WTC11 (cell line): Measurements from ENCODE around the gene ABCB1. TPM values are rescaled to one million over a fixed set of nuclear protein-coding genes. Genes with fewer than 3 reads are reported as not detected.

Experiments used
- ATAC-seq: fragments of 200-7000 bp; cut with Tn5 transposase; 2 replicates; pipeline ENCODE4 v1.10.0; 2021; ENCODE audit warnings: mild to moderate bottlenecking, moderate library complexity
- CTCF ChIA-PET: fragments of 300-600 bp; sonication (Branson Sonifier 250); formaldehyde crosslinking; loops from one replicate; lab custom pipeline; 2021; ENCODE audit warnings: antibody characterized with exemption; lab: Charles Lee
- POLR2A ChIA-PET: fragments of 350-600 bp; sonication (Branson Sonifier 250); formaldehyde crosslinking; loops from one replicate; lab custom pipeline; 2021; ENCODE audit warnings: antibody characterized with exemption; lab: Charles Lee
- DNase-seq: peaks from one replicate; pipeline ENCODE4 v3.0.0; 2021; ENCODE audit warnings: low spot score
- H3K27ac Mint-ChIP-seq: 2 replicates; pipeline ENCODE4 v1.8.0; 2021; ENCODE audit warnings: mixed read lengths
- H3K27me3 Mint-ChIP-seq: 2 replicates; pipeline ENCODE4 v1.8.0; 2021; ENCODE audit warnings: low read depth, mild to moderate bottlenecking, moderate library complexity, mixed read lengths
- H3K36me3 Mint-ChIP-seq: 2 replicates; pipeline ENCODE4 v1.8.0; 2021; ENCODE audit warnings: mixed read lengths
- H3K4me1 Mint-ChIP-seq: 2 replicates; pipeline ENCODE4 v1.8.0; 2022; ENCODE audit warnings: mixed read lengths
- H3K4me3 Mint-ChIP-seq: 2 replicates; pipeline ENCODE4 v1.8.0; 2021; ENCODE audit warnings: mild to moderate bottlenecking, moderate library complexity, mixed read lengths
- H3K9me3 Mint-ChIP-seq: 2 replicates; pipeline ENCODE4 v1.8.0; 2021; ENCODE audit warnings: mixed read lengths
- CBFB ChIP-seq: sonication (generic); formaldehyde crosslinking; IDR thresholded peaks from 2 replicates; pipeline ENCODE4 v1.8.1; 2022; ENCODE audit warnings: mild to moderate bottlenecking, low read depth, missing genetic modification reagents
- E2F1 ChIP-seq: sonication (generic); formaldehyde crosslinking; IDR thresholded peaks from 2 replicates; pipeline ENCODE4 v1.8.0; 2022; ENCODE audit warnings: mild to moderate bottlenecking, missing genetic modification reagents
- EMX1 ChIP-seq: fragments of 250-450 bp; sonication (Bioruptor Pico); IDR thresholded peaks from 2 replicates; pipeline ENCODE4 v1.8.0; 2021; ENCODE audit warnings: mild to moderate bottlenecking
- ERG ChIP-seq: fragments of 250-450 bp; sonication (Bioruptor Pico); IDR thresholded peaks from 2 replicates; pipeline ENCODE4 v1.8.0; 2021; ENCODE audit warnings: mild to moderate bottlenecking
- ETV6 ChIP-seq: sonication (generic); formaldehyde crosslinking; IDR thresholded peaks from 2 replicates; pipeline ENCODE4 v1.8.1; 2022; ENCODE audit warnings: mild to moderate bottlenecking, missing genetic modification reagents
- FOXP1 ChIP-seq: sonication (generic); formaldehyde crosslinking; IDR thresholded peaks from 2 replicates; pipeline ENCODE4 v1.8.0; 2022; ENCODE audit warnings: missing genetic modification reagents, mild to moderate bottlenecking, moderate library complexity, borderline replicate concordance
- JAZF1 ChIP-seq: fragments of 250-450 bp; sonication (Bioruptor Pico); IDR thresholded peaks from 2 replicates; pipeline ENCODE4 v1.9.0; 2021; ENCODE audit warnings: moderate library complexity, mild to moderate bottlenecking, inconsistent platforms
- KAT7 ChIP-seq: sonication (generic); formaldehyde crosslinking; IDR thresholded peaks from 2 replicates; pipeline ENCODE4 v1.8.1; 2023; ENCODE audit warnings: missing genetic modification reagents, mild to moderate bottlenecking, borderline replicate concordance
- NFATC4 ChIP-seq: fragments of 250-450 bp; sonication (Bioruptor Pico); IDR thresholded peaks from 2 replicates; pipeline ENCODE4 v1.9.0; 2021; ENCODE audit warnings: mild to moderate bottlenecking
- PREB ChIP-seq: sonication (generic); formaldehyde crosslinking; IDR thresholded peaks from 2 replicates; pipeline ENCODE4 v1.8.1; 2022; ENCODE audit warnings: mild to moderate bottlenecking, missing genetic modification reagents, moderate library complexity, borderline replicate concordance
- RORB ChIP-seq: fragments of 250-450 bp; sonication (Bioruptor Pico); IDR thresholded peaks from 2 replicates; pipeline ENCODE4 v1.9.0; 2021; ENCODE audit warnings: mild to moderate bottlenecking
- STAT6 ChIP-seq: sonication (generic); formaldehyde crosslinking; conservative IDR thresholded peaks from 2 replicates; pipeline ENCODE4 v1.8.1; 2023; ENCODE audit warnings: mild to moderate bottlenecking, low read depth, missing genetic modification reagents, moderate library complexity
- ZNF121 ChIP-seq: sonication (generic); formaldehyde crosslinking; IDR thresholded peaks from 2 replicates; pipeline ENCODE4 v1.8.0; 2023; ENCODE audit warnings: missing genetic modification reagents
- ZNF396 ChIP-seq: fragments of 250-450 bp; sonication (Bioruptor Pico); IDR thresholded peaks from 2 replicates; pipeline ENCODE4 v1.8.0; 2021; ENCODE audit warnings: mild to moderate bottlenecking, moderate library complexity, borderline replicate concordance
- total RNA-seq: library from RNA; stranded (reverse); gene quantifications from 3 replicates; pipeline ENCODE4 v1.2.3, GENCODE V29; 2021
- TF ChIP-seq, protein P1 (sequence below): sonication (generic); formaldehyde crosslinking; conservative IDR thresholded peaks from 2 replicates; pipeline ENCODE4 v1.8.1; 2022; ENCODE audit warnings: mild to moderate bottlenecking, missing genetic modification reagents
- TF ChIP-seq, protein P2 (sequence below): sonication (generic); formaldehyde crosslinking; IDR thresholded peaks from 2 replicates; pipeline ENCODE4 v1.8.0; 2022; ENCODE audit warnings: mild to moderate bottlenecking, missing genetic modification reagents
- TF ChIP-seq, protein P3 (sequence below): sonication (generic); formaldehyde crosslinking; IDR thresholded peaks from 2 replicates; pipeline ENCODE4 v1.8.1; 2022; ENCODE audit warnings: mild to moderate bottlenecking, moderate library complexity, missing genetic modification reagents

ABCB1 gene
- total RNA-seq, 1 experiment from 2014 or later: 0.94 TPM

GRCh38 chr7:87517891-87518290 is 82.8 kb downstream of the ABCB1 start:
- no peak for TF ChIP-seq PREB (CRISPR knock-in tag)
- TF ChIP-seq ETV6 (CRISPR knock-in tag): no peak
- TF ChIP-seq ZNF396 (CRISPR knock-in tag): no peak
- TF ChIP-seq FOXP1 (CRISPR knock-in tag): no peak
- TF ChIP-seq KAT7 (CRISPR knock-in tag): no peak
- TF ChIP-seq ZNF121 (CRISPR knock-in tag): no peak
- H3K9me3 Mint-ChIP-seq: peaks cover 10% of the 10 kb centered on the region; the same call in 1 of the 2 replicates
- no peak overlapping the region for H3K27ac Mint-ChIP-seq
- H3K4me3 Mint-ChIP-seq: no peak overlapping the region
- ATAC-seq (no peak), DNase-seq (no peak)
- CTCF ChIA-PET: no interaction called here
- POLR2A ChIA-PET: no interaction called here
- H3K4me1 Mint-ChIP-seq: peaks cover 12% of the 10 kb centered on the region
- H3K27me3 Mint-ChIP-seq: no peaks in the 10 kb centered on the region
- H3K36me3 Mint-ChIP-seq: no peaks in the 10 kb centered on the region

DNA sequence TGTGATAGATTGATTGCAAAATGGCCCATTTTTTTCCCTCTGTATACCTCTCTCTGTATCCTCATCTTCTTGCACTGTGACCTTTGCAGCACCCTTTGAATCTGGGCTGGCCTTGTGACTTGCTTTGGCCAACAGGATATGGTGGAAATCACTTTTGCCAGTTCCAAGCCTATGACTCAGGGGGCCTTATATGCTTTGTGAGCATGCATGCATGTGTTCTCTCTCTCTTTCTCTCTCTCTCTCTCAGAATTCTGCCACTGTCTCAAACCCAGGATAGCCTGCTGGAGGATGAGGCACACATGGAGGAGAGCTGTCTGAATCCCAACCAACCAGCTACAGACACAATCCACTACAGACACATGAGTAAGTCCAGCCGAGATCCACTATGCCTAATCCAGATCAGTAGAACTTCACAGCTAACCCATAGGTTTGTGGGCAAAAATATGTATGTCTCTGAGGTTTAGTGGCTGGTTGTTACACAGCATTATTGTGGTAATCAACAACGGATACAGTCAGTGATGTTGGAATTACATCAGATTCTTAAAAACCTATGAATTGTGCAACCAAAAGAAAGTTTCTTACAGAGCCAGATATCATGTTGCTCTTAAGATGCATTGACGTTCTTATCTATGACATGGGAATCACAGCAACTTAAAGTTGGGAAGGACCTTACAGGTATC is 83.4 kb downstream of the ABCB1 start:
- TF ChIP-seq, protein P1, sequence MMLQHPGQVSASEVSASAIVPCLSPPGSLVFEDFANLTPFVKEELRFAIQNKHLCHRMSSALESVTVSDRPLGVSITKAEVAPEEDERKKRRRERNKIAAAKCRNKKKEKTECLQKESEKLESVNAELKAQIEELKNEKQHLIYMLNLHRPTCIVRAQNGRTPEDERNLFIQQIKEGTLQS (CRISPR knock-in tag): no peak
- no peak for TF ChIP-seq JAZF1 (CRISPR knock-in tag)
- TF ChIP-seq, protein P2, sequence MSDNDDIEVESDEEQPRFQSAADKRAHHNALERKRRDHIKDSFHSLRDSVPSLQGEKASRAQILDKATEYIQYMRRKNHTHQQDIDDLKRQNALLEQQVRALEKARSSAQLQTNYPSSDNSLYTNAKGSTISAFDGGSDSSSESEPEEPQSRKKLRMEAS (CRISPR knock-in tag): no peak
- no peak for TF ChIP-seq ZNF396 (CRISPR knock-in tag)
- no peak for TF ChIP-seq EMX1 (CRISPR knock-in tag)
- TF ChIP-seq E2F1: no peak
- TF ChIP-seq RORB (CRISPR knock-in tag): no peak
- ATAC-seq: no peak
- Mint-ChIP-seq H3K4me3 (no peak overlapping the region), H3K27ac (no peak overlapping the region), H3K36me3 (no peaks in the 10 kb centered on the region), H3K27me3 (no peaks in the 10 kb centered on the region), H3K4me1 (peaks cover 12% of the 10 kb centered on the region), H3K9me3 (peaks cover 10% of the 10 kb centered on the region; the same call in 1 of the 2 replicates)
- ChIA-PET CTCF (no interaction called here), POLR2A (no interaction called here)
- DNase-seq: no peak

DNA sequence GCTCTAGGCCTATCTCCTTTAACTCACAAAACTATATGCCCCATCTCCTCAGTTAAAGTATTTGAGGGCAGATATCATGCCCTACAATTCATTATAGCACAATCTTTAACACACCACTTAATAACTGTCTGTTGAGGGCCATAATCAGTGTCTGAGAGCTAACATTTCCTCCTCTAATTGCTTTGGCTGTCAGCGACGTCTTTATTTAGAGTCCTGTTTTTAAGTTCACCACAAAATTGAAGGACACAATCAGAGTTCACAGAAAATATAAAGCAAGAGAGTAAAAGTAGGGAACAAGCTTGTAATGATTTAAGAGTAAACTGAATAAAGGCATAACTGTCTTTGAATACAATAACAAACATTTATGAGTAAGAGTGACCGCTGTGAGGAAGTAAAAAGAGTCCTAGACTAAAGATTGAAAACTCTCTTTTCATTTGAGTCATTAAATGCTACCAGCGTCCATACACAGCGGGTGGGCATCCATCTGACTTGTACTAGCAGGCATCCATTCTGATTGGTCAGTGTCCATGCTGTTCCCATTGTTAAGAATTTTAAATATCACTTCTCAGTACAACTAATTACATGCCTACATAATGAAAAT is 86.8 kb downstream of the ABCB1 start:
- Mint-ChIP-seq H3K4me3 (no peak overlapping the region), H3K4me1 (peaks cover 25% of the 10 kb centered on the region), H3K9me3 (no peaks in the 10 kb centered on the region), H3K27ac (no peak overlapping the region), H3K27me3 (no peaks in the 10 kb centered on the region), H3K36me3 (no peaks in the 10 kb centered on the region)
- TF ChIP-seq, protein P3, sequence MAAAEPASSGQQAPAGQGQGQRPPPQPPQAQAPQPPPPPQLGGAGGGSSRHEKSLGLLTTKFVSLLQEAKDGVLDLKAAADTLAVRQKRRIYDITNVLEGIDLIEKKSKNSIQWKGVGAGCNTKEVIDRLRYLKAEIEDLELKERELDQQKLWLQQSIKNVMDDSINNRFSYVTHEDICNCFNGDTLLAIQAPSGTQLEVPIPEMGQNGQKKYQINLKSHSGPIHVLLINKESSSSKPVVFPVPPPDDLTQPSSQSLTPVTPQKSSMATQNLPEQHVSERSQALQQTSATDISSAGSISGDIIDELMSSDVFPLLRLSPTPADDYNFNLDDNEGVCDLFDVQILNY (CRISPR knock-in tag): no peak
- ChIA-PET CTCF (interaction anchor here (0.5 kb wide), 1 partner anchor 259 kb away, joined by 3 read pairs; no protein-coding TSS in a partner anchor), POLR2A (no interaction called here)
- no peak for ATAC-seq
- DNase-seq: no peak

DNA sequence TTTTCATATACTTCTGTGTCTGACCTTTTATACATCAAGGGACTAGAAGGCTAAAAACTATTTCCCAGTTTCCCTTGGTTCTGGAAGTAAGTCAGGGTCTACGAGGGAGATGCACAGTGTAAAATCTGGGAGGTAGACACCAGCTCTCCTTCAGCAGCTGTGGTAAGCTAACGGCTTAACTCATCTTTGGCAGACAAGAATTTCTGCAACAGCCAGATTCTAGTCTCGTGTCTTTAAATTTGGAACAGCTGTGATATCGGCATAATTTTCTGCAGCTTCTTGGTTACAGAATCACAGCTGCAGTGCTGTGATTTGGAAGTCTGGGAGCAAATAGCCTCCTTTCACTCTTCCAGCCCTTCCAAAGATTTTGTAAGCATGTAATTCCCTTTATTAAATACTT is 87.8 kb downstream of the ABCB1 start:
- Mint-ChIP-seq H3K9me3 (no peaks in the 10 kb centered on the region), H3K27me3 (no peaks in the 10 kb centered on the region), H3K4me1 (peaks cover 25% of the 10 kb centered on the region), H3K27ac (no peak overlapping the region), H3K4me3 (no peak overlapping the region), H3K36me3 (no peaks in the 10 kb centered on the region)
- DNase-seq (no peak), ATAC-seq (no peak)
- CTCF ChIA-PET: no interaction called here
- POLR2A ChIA-PET: no interaction called here
- TF ChIP-seq STAT6 (CRISPR knock-in tag): no peak
- no peak for TF ChIP-seq CBFB (CRISPR knock-in tag)
- no peak for TF ChIP-seq NFATC4 (CRISPR knock-in tag)
- TF ChIP-seq ZNF396 (CRISPR knock-in tag): no peak
- no peak for TF ChIP-seq ERG (CRISPR knock-in tag)
